ENCODE data around the gene TMEM131L.

TMEM131L gene

GRCh38 chr4:153523164-153523796 is 57.1 kb downstream of the TMEM131L start:
- H3K27ac ChIP-seq (ENCODE audit: low read depth, low read length): peak overlapping the region; percentile 67
- peaks cover 100% of the 10 kb centered on the region for H3K79me2 ChIP-seq (ENCODE audit: control insufficient read depth, low read length)
- TF ChIP-seq EZH2phosphoT487 (IDR thresholded peaks at IDR 0.05; ENCODE audit: borderline replicate concordance, low read length) (no peak), CTCF (IDR thresholded peaks at IDR 0.05; ENCODE audit: low read depth, low read length, poor library complexity, severe bottlenecking) (no peak)
- peak overlapping the region; percentile 42 for H3K4me3 ChIP-seq (ENCODE audit: low read length)
- H3K4me1 ChIP-seq (ENCODE audit: control insufficient read depth, low read length): peaks cover 100% of the 10 kb centered on the region
- no peaks in the 10 kb centered on the region for H3K9me2 ChIP-seq (replicated peaks; ENCODE audit: control insufficient read depth, low read length)
- peaks cover 67% of the 10 kb centered on the region for H4K20me1 ChIP-seq (ENCODE audit: control insufficient read depth, insufficient read depth, low read depth, low read length)
- peaks cover 97% of the 10 kb centered on the region for H3K36me3 ChIP-seq (ENCODE audit: control insufficient read depth, low read length)
- no peaks in the 10 kb centered on the region for H3K9me3 ChIP-seq (ENCODE audit: control insufficient read depth, insufficient read depth, low read length)
- H3F3A ChIP-seq (ENCODE audit: control insufficient read depth, insufficient read depth): peaks cover 67% of the 10 kb centered on the region
- H3K4me2 ChIP-seq (ENCODE audit: low read length): peak overlapping the region; percentile 65
- H3K27me3 ChIP-seq (ENCODE audit: control insufficient read depth, low read length): no peaks in the 10 kb centered on the region

- Histone ChIP-seq H3F3A (ENCODE audit: control insufficient read depth, insufficient read depth) (peaks cover 65% of the 10 kb centered on the region), H3K27me3 (ENCODE audit: control insufficient read depth, low read length) (no peaks in the 10 kb centered on the region), H3K4me3 (ENCODE audit: low read length) (peak overlapping the region; percentile 42), H4K20me1 (ENCODE audit: control insufficient read depth, insufficient read depth, low read depth, low read length) (peaks cover 69% of the 10 kb centered on the region), H3K79me2 (ENCODE audit: control insufficient read depth, low read length) (peaks cover 100% of the 10 kb centered on the region), H3K4me1 (ENCODE audit: control insufficient read depth, low read length) (peaks cover 100% of the 10 kb centered on the region), H3K36me3 (ENCODE audit: control insufficient read depth, low read length) (peaks cover 97% of the 10 kb centered on the region), H3K4me2 (ENCODE audit: low read length) (peak overlapping the region; percentile 65), H3K9me2 (replicated peaks; ENCODE audit: control insufficient read depth, low read length) (no peaks in the 10 kb centered on the region), H3K27ac (ENCODE audit: low read depth, low read length) (peak overlapping the region; percentile 67), H3K9me3 (ENCODE audit: control insufficient read depth, insufficient read depth, low read length) (no peaks in the 10 kb centered on the region)
- TF ChIP-seq CTCF (IDR thresholded peaks at IDR 0.05; ENCODE audit: low read depth, low read length, poor library complexity, severe bottlenecking): no peak
Measured at GRCh38 chr4:153523941-153524386, 57.8 kb downstream of the TMEM131L start.

GRCh38 chr4:153524682-153525081 is 58.5 kb downstream of the TMEM131L start:
- TF ChIP-seq EZH2phosphoT487 (IDR thresholded peaks at IDR 0.05; ENCODE audit: borderline replicate concordance, low read length): no peak
- no peak for TF ChIP-seq CTCF (IDR thresholded peaks at IDR 0.05; ENCODE audit: low read depth, low read length, poor library complexity, severe bottlenecking)
- Histone ChIP-seq H3K9me2 (replicated peaks; ENCODE audit: control insufficient read depth, low read length) (no peaks in the 10 kb centered on the region), H3K36me3 (ENCODE audit: control insufficient read depth, low read length) (peaks cover 97% of the 10 kb centered on the region), H3K4me3 (ENCODE audit: low read length) (peak overlapping the region; percentile 1; the same call in 1 of the 2 replicates), H3K9me3 (ENCODE audit: control insufficient read depth, insufficient read depth, low read length) (no peaks in the 10 kb centered on the region), H3F3A (ENCODE audit: control insufficient read depth, insufficient read depth) (peaks cover 60% of the 10 kb centered on the region), H3K4me2 (ENCODE audit: low read length) (peak overlapping the region; percentile 65), H3K4me1 (ENCODE audit: control insufficient read depth, low read length) (peaks cover 100% of the 10 kb centered on the region), H3K27me3 (ENCODE audit: control insufficient read depth, low read length) (no peaks in the 10 kb centered on the region), H3K79me2 (ENCODE audit: control insufficient read depth, low read length) (peaks cover 100% of the 10 kb centered on the region), H3K27ac (ENCODE audit: low read depth, low read length) (no peak overlapping the region), H4K20me1 (ENCODE audit: control insufficient read depth, insufficient read depth, low read depth, low read length) (peaks cover 66% of the 10 kb centered on the region)
